ENCODE data around the gene SND1.

GRCh38 chr7:128108641-128109423 is 456.8 kb downstream of the SND1 start:
- no peak for TF ChIP-seq ZBTB7A (IDR thresholded peaks at IDR 0.05; ENCODE audit: low read depth)
- TF ChIP-seq, protein P1, sequence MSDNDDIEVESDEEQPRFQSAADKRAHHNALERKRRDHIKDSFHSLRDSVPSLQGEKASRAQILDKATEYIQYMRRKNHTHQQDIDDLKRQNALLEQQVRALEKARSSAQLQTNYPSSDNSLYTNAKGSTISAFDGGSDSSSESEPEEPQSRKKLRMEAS (IDR thresholded peaks at IDR 0.05): no peak
- TF ChIP-seq RAD21 (IDR thresholded peaks at IDR 0.05; ENCODE audit: low read depth): no peak
- TF ChIP-seq, protein P2, sequence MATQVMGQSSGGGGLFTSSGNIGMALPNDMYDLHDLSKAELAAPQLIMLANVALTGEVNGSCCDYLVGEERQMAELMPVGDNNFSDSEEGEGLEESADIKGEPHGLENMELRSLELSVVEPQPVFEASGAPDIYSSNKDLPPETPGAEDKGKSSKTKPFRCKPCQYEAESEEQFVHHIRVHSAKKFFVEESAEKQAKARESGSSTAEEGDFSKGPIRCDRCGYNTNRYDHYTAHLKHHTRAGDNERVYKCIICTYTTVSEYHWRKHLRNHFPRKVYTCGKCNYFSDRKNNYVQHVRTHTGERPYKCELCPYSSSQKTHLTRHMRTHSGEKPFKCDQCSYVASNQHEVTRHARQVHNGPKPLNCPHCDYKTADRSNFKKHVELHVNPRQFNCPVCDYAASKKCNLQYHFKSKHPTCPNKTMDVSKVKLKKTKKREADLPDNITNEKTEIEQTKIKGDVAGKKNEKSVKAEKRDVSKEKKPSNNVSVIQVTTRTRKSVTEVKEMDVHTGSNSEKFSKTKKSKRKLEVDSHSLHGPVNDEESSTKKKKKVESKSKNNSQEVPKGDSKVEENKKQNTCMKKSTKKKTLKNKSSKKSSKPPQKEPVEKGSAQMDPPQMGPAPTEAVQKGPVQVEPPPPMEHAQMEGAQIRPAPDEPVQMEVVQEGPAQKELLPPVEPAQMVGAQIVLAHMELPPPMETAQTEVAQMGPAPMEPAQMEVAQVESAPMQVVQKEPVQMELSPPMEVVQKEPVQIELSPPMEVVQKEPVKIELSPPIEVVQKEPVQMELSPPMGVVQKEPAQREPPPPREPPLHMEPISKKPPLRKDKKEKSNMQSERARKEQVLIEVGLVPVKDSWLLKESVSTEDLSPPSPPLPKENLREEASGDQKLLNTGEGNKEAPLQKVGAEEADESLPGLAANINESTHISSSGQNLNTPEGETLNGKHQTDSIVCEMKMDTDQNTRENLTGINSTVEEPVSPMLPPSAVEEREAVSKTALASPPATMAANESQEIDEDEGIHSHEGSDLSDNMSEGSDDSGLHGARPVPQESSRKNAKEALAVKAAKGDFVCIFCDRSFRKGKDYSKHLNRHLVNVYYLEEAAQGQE (IDR thresholded peaks at IDR 0.05; ENCODE audit: low read depth): no peak
- no peak for TF ChIP-seq EP300 (IDR thresholded peaks at IDR 0.05; ENCODE audit: borderline replicate concordance)

All from Ishikawa (cell line).